GM18520 (cell line): ENCODE measurements around the gene TSPEAR.
"Not testable (repeated sequence)": the region's sequence is repeated elsewhere in the genome, so short reads cannot be mapped to it uniquely, and the experiment has no call there.

Experiments
- ATAC-seq: cut with Tn5 transposase; IDR thresholded peaks from one replicate; pipeline ENCODE4 v1.9.1; 2021; ENCODE audit not compliant: unreplicated experiment

The TSPEAR gene

DNA sequence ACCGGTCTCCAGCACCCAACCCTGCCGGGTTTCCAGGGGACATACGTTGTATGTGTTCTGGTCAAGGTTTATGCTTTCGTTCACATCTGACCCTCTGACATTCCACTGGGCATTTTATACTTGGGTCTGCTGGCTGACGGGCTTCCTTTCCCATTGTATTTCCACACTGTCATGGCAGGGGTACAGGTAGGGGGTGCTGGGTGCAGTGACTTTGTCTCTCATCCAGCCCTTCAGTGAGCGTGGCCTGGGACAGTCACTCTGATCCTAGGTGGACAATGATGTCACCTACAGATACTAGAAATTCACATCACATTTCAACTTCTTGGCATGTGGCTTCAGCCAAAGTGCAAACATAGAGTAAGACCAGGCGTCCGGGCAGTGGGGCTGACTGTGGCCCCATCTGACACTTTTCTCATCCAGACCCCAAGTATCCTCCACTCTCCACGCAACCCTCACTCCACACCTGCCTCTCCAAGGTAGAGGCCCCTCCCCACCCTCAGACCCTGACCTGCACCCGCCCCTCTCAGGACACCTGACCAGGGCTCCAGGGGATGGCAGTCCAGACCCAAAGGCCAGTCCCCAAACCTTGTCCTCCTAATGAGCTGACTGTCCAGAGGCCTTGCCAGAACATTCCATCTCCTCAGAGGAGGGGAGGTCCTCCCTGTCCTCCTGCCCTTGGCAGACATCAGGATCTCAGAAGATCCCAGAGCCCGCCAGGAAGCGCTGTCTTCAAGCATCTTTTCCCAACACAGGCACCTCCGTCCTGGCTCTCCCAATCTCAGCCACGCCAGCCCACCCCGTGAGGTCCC lies 75.0 kb downstream of the TSPEAR start:
- no peak for ATAC-seq

- no peak for ATAC-seq
Observed at GRCh38 chr21:44632067-44632466, 79.3 kb downstream of the TSPEAR start.

GRCh38 chr21:44630440-44630839 lies 80.9 kb downstream of the TSPEAR start:
- ATAC-seq = no peak

- no peak for ATAC-seq
Observed at GRCh38 chr21:44628707-44629391, 82.5 kb downstream of the TSPEAR start.

DNA sequence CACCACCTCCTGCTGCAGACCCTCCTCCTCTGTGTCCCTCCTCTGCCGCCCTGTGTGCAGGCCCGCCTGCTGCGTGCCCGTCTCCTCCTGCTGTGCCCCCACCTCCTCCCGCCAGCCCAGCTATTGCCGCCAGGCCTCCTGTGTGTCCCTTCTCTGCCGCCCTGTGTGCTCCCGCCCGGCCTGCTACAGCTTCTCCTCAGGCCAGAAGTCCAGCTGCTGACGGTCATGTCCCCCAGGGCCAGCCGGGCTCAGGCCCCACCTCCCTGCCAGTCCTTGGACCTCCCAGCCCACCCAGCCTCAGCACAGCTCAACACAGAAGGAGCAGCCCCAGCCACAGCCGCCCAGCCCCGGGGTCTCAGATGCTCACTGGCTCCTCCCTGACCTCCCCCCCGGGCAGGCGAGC lies 83.5 kb downstream of the TSPEAR start:
- ATAC-seq = not testable (repeated sequence)

DNA sequence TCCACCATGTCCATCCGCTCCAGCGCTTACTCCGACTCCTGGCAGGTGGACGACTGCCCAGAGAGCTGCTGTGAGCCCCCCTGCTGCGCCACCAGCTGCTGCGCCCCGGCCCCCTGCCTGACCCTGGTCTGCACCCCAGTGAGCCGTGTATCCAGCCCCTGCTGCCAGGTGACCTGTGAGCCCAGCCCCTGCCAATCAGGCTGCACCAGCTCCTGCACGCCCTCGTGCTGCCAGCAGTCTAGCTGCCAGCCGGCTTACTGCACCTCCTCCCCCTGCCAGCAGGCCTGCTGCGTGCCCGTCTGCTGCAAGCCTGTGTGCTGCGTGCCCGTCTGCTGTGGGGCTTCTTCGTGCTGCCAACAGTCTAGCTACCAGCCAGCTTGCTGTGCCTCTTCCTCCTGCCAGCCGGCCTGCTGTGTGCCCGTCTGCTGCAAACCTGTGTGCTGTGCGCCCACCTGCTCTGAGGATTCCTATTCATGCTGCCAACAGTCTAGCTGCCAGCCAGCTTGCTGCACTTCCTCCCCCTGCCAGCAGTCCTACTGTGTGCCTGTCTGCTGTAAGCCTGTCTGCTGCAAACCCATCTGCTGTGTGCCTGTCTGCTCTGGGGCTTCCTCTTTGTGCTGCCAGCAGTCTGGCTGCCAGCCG lies 84.1 kb downstream of the TSPEAR start:
- not testable (repeated sequence) for ATAC-seq

- ATAC-seq = no peak
Observed at GRCh38 chr21:44626673-44627143, 84.7 kb downstream of the TSPEAR start, which contains the start of gene KRTAP10-9. Gene KRTAP10-9 (plus strand): TSS chr21:44627093. CDS start chr21:44627172, 79 bp downstream.

- no peak for ATAC-seq
Observed at GRCh38 chr21:44626262-44626661, 85.1 kb downstream of the TSPEAR start.

DNA sequence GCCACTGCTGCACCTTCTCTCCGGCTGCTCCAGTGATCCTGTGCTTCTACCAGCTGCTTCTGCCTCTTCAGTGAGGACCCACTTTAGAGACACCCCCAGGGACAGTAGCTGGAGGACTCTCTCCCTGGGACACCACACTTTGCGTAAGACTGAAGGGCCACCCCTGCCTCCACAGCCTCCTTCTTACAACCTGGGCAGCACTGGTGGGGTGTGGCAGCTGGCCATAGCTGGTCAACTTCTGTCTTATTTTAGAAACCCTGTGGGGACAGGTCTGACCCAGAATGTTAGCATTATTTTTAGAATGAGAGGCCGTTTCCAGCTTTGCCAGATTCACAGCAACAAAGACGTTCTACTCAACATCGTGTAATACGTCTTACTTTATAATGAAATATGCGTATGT lies 85.6 kb downstream of the TSPEAR start:
- ATAC-seq = no peak

GRCh38 chr21:44623575-44623974 lies 87.8 kb downstream of the TSPEAR start:
- no peak for ATAC-seq

GRCh38 chr21:44619886-44620285 lies 91.5 kb downstream of the TSPEAR start:
- no peak for ATAC-seq

DNA sequence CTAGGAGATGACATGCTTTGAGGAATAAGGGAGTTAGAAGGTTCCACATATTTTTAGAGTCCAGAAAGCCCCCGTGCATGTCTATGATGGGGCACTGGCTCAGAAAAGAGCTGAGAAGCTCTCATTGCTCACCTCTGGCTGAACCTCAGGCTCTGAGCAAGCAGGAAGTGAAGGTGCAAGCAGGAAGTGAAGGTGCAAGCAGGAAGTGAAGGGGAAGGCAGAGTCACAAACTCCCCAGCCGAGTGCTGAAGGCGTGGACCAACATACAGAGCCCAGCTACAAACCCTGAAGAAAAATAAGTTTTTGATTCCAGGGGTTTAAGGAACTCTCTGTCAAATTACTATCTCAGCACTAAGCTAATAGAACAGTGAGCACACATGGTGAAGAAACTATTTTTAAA lies 92.5 kb downstream of the TSPEAR start:
- no peak for ATAC-seq

DNA sequence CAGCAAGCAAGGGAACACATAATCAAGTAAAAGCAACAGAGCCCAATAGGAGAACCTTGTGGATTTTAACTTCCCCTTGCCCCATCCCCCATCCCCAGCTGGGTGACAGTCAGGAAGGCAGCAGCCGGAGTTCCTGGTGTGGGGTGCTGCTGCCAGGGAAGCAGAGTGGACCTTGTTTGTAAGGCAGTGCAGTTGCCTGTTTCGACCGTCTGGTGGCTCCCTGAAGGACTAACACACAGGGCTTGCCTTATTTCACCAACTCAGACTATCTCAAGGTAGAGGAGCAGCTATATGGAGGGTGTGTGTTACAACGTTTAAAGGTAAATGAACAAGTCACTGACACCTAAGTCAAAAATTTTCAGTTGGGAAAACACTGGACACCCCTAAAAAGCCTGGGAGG lies 92.9 kb downstream of the TSPEAR start:
- no peak for ATAC-seq

GRCh38 chr21:44617071-44617501 lies 94.3 kb downstream of the TSPEAR start:
- ATAC-seq = no peak

- no peak for ATAC-seq
Observed at GRCh38 chr21:44616591-44616926, 94.8 kb downstream of the TSPEAR start.

- no peak for ATAC-seq
Observed at GRCh38 chr21:44615911-44616590, 95.3 kb downstream of the TSPEAR start.

- no peak for ATAC-seq
Observed at GRCh38 chr21:44615466-44615865, 95.9 kb downstream of the TSPEAR start.

DNA sequence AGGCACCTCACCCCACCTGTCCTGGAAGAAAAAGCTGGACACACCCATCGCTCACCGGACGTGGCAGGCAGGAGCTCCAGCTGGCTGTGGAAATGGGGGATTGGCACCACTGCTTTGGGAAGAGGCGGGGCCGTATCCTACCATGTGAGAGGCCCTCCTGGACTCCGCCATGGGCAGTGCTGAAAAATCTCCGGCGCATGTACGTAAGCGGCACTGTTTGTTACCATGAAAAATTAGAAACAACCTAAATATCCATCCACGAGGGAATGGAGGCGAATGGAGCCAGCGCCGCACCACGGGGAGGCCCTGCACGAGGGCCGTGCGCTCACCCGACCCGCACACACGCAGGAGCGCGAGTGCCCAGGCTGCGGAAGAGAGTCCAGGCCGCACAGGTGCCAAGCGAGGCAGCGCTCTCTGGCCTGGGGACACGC lies 96.4 kb downstream of the TSPEAR start:
- no peak for ATAC-seq

DNA sequence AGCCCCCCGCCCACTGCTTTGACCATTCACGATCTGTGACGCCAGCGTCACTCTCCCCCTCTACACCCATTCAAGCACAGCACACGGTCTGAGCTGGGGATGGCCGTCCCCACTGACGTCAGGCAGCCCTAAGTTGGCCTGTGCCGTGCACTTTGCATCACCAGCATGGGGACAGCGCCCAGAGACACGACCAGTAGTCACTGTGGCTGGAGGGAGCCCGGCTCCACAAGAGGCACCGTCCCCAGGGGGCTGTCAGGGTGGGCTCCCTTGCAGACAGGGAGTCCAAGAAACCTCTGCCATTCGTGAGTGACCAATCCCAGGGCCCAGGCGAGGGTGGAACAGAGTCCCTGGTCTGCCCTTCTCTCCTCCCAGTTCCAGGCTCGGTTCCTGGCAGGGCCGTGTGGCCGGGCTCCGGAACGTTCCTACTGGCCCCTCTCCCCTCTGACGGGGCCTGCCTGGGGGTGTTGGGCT lies 97.2 kb downstream of the TSPEAR start:
- ATAC-seq = no peak

DNA sequence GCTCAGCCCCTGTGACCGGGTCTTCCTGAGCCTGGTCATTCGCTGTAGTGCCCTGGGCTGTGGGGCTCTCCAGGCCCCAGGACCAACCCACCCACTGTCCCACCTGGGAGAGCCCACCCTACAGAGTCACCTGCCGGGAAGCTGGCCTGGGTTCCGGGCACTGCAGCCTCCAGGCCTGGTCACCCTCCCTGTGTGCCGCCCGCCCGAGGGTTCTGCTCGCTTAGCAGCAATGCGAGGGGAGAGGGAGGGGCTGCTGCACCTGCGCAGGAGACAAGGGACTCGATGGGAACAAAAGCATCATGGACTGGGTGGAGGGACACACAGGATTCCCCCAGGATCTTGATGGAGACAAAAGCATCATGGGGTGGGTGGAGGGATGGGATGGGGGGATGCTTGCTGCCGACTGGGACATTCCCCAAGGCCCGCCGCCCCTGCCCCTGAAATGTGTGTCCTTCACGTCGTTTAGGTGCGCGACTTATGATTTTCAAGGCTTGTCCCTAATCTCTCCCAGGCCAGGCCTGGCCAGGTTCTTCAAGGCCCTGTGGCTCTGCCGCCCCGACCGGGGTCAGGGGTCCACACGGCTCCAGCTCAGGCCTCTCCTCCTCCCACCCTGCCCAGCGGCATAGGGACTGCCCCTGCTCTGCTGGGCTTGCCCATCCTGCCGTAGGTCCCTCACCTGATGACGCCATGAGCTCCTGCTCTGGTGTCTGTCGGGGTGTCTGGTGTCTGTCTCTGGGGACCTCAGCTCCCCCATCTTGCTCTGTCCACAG lies 97.8 kb downstream of the TSPEAR start:
- ATAC-seq = no peak
